Endothelial cell of umbilical vein (primary cell): ENCODE results near the gene ALG2.

Source experiments
- EZH2 ChIP-seq: IDR thresholded peaks from 2 replicates; pipeline ENCODE4 v1.6.1; 2012; ENCODE audit warnings: borderline replicate concordance, low read depth, mild to moderate bottlenecking, moderate library complexity, low read length, inconsistent platforms; ENCODE audit not compliant: severe bottlenecking
- MYC ChIP-seq: IDR thresholded peaks from one replicate; pipeline ENCODE4 v1.6.1; 2011; ENCODE audit warnings: mild to moderate bottlenecking, low read depth, low read length
- POLR2A ChIP-seq: IDR thresholded peaks from 2 replicates; pipeline ENCODE4 v1.6.1; 2012; ENCODE audit warnings: low read depth, mild to moderate bottlenecking, control low read depth, low read length
- POLR2AphosphoS5 ChIP-seq: IDR thresholded peaks from 2 replicates; pipeline ENCODE4 v1.6.1; 2012; ENCODE audit warnings: low read depth, mild to moderate bottlenecking, control low read depth, low read length, moderate library complexity; ENCODE audit not compliant: insufficient read depth
- TF ChIP-seq, protein P1 (sequence below), 2 donors: IDR thresholded peaks; 1 replicate in 1 of 2; 2 replicates in 1 of 2; pipeline ENCODE4 v1.5.1; 2011; ENCODE audit warnings: low read length in 2 of 2, mild to moderate bottlenecking in 2 of 2, moderate library complexity in 2 of 2, control low read depth in 1 of 2, inconsistent platforms in 1 of 2, low read depth in 1 of 2; ENCODE audit not compliant: insufficient read depth in 1 of 2; ENCODE audit errors: extremely low read depth in 1 of 2
- TF ChIP-seq, protein P2 (sequence below): IDR thresholded peaks from 2 replicates; pipeline ENCODE4 v1.6.1; 2011; ENCODE audit not compliant: insufficient read depth, insufficient read length

DNA sequence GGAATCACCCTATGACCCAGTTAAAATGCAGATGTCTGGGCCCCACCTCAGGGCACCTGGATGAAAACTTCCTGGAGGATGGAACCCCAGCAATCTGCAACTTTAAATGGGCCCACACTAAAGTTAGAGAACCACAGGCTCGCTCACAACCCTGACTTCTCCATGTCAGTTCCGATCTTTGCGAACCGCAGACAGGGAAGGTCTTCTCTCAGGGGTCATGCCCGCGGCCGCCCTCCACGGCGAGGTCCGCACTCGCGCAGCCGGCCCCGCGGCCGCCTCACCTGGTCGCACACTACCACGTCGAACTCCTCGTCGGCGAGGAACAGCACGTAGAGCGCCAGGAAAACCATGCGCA, 499 bp downstream of the ALG2 start:
- TF ChIP-seq, protein P1, sequence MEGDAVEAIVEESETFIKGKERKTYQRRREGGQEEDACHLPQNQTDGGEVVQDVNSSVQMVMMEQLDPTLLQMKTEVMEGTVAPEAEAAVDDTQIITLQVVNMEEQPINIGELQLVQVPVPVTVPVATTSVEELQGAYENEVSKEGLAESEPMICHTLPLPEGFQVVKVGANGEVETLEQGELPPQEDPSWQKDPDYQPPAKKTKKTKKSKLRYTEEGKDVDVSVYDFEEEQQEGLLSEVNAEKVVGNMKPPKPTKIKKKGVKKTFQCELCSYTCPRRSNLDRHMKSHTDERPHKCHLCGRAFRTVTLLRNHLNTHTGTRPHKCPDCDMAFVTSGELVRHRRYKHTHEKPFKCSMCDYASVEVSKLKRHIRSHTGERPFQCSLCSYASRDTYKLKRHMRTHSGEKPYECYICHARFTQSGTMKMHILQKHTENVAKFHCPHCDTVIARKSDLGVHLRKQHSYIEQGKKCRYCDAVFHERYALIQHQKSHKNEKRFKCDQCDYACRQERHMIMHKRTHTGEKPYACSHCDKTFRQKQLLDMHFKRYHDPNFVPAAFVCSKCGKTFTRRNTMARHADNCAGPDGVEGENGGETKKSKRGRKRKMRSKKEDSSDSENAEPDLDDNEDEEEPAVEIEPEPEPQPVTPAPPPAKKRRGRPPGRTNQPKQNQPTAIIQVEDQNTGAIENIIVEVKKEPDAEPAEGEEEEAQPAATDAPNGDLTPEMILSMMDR (IDR thresholded peaks at IDR 0.05; ENCODE audit: extremely low read depth in 1 of 2, insufficient read depth in 1 of 2, low read depth in 1 of 2, low read length in 2 of 2), result no peak
- TF ChIP-seq MYC (no peak), POLR2AphosphoS5 (no peak), POLR2A (no peak), EZH2 (no peak)
- TF ChIP-seq, protein P2, sequence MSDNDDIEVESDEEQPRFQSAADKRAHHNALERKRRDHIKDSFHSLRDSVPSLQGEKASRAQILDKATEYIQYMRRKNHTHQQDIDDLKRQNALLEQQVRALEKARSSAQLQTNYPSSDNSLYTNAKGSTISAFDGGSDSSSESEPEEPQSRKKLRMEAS, result no peak
